Measurements from ENCODE around the gene HNRNPF. TPM values are rescaled to one million over a fixed set of nuclear protein-coding genes. Genes with fewer than 3 reads are reported as not detected.
A peak's percentile ranks its signal among the peaks of the same experiment; 100 is the strongest.

HNRNPF gene
- total RNA-seq, 1 donor from 2014 or later, result 351 TPM

- H3K36me3 ChIP-seq (ENCODE audit: control insufficient read depth, insufficient read depth, low read length), result peaks cover 5% of the 10 kb centered on the region
- TF ChIP-seq CTCF (IDR thresholded peaks at IDR 0.05; ENCODE audit: insufficient read depth, low read length, severe bottlenecking), result no peak
- no peaks in the 10 kb centered on the region for H3K27me3 ChIP-seq (ENCODE audit: control insufficient read depth, insufficient read depth, low read length)
- DNase-seq (ENCODE audit: low read depth), result no peak
- FAIRE-seq, result no peak
- H3K4me3 ChIP-seq (ENCODE audit: low read depth, low read length), result no peak overlapping the region
These were observed 6.8 kb downstream of the HNRNPF start for GRCh38 chr10:43402176-43402575.

- no peak overlapping the region for H3K4me3 ChIP-seq (ENCODE audit: low read depth, low read length)
- H3K36me3 ChIP-seq (ENCODE audit: control insufficient read depth, insufficient read depth, low read length), result peaks cover 5% of the 10 kb centered on the region
- DNase-seq (ENCODE audit: low read depth) (no peak), FAIRE-seq (no peak)
- TF ChIP-seq CTCF (IDR thresholded peaks at IDR 0.05; ENCODE audit: insufficient read depth, low read length, severe bottlenecking), result no peak
- H3K27me3 ChIP-seq (ENCODE audit: control insufficient read depth, insufficient read depth, low read length), result no peaks in the 10 kb centered on the region
These were observed 7.4 kb downstream of the HNRNPF start for GRCh38 chr10:43401627-43402026.

- FAIRE-seq, result no peak
- Histone ChIP-seq H3K27me3 (ENCODE audit: control insufficient read depth, insufficient read depth, low read length) (no peaks in the 10 kb centered on the region), H3K36me3 (ENCODE audit: control insufficient read depth, insufficient read depth, low read length) (peaks cover 4% of the 10 kb centered on the region), H3K4me3 (ENCODE audit: low read depth, low read length) (no peak overlapping the region)
- no peak for TF ChIP-seq CTCF (IDR thresholded peaks at IDR 0.05; ENCODE audit: insufficient read depth, low read length, severe bottlenecking)
- DNase-seq (ENCODE audit: low read depth), result peak; percentile 27
These were observed 9.4 kb downstream of the HNRNPF start for GRCh38 chr10:43399320-43400310.

GRCh38 chr10:43398939-43399319 is 10.1 kb downstream of the HNRNPF start:
- no peak for TF ChIP-seq CTCF (IDR thresholded peaks at IDR 0.05; ENCODE audit: insufficient read depth, low read length, severe bottlenecking)
- Histone ChIP-seq H3K4me3 (ENCODE audit: low read depth, low read length) (no peak overlapping the region), H3K27me3 (ENCODE audit: control insufficient read depth, insufficient read depth, low read length) (no peaks in the 10 kb centered on the region), H3K36me3 (ENCODE audit: control insufficient read depth, insufficient read depth, low read length) (peaks cover 7% of the 10 kb centered on the region)
- DNase-seq (ENCODE audit: low read depth) (no peak), FAIRE-seq (no peak)

- no peak for TF ChIP-seq CTCF (IDR thresholded peaks at IDR 0.05; ENCODE audit: insufficient read depth, low read length, severe bottlenecking)
- FAIRE-seq (no peak), DNase-seq (ENCODE audit: low read depth) (peak; percentile 59)
- Histone ChIP-seq H3K36me3 (ENCODE audit: control insufficient read depth, insufficient read depth, low read length) (peaks cover 17% of the 10 kb centered on the region), H3K27me3 (ENCODE audit: control insufficient read depth, insufficient read depth, low read length) (no peaks in the 10 kb centered on the region), H3K4me3 (ENCODE audit: low read depth, low read length) (peak overlapping the region; percentile 33)
These were observed 11.9 kb downstream of the HNRNPF start for GRCh38 chr10:43396928-43397624.

Data from bronchial epithelial cell (primary cell).